CD4-positive, alpha-beta T cell treated with Interleukin-17A for 4 hours (primary cell): Measurements from ENCODE around the gene ATXN7.

Source experiments
- DNase-seq: peaks from one replicate; pipeline ENCODE4 v3.0.0-alpha.2; 2020; ENCODE audit warnings: mixed read lengths

The ATXN7 gene, protein sequence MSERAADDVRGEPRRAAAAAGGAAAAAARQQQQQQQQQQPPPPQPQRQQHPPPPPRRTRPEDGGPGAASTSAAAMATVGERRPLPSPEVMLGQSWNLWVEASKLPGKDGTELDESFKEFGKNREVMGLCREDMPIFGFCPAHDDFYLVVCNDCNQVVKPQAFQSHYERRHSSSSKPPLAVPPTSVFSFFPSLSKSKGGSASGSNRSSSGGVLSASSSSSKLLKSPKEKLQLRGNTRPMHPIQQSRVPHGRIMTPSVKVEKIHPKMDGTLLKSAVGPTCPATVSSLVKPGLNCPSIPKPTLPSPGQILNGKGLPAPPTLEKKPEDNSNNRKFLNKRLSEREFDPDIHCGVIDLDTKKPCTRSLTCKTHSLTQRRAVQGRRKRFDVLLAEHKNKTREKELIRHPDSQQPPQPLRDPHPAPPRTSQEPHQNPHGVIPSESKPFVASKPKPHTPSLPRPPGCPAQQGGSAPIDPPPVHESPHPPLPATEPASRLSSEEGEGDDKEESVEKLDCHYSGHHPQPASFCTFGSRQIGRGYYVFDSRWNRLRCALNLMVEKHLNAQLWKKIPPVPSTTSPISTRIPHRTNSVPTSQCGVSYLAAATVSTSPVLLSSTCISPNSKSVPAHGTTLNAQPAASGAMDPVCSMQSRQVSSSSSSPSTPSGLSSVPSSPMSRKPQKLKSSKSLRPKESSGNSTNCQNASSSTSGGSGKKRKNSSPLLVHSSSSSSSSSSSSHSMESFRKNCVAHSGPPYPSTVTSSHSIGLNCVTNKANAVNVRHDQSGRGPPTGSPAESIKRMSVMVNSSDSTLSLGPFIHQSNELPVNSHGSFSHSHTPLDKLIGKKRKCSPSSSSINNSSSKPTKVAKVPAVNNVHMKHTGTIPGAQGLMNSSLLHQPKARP

GRCh38 chr3:63863150-63864007 is at the start of gene ATXN7, which contains the start of gene THOC7:
Gene ATXN7 (plus strand): TSS chr3:63863867. CDS start chr3:63912599, 48,732 bp downstream.
Gene THOC7 (minus strand): TSS chr3:63863805. CDS start chr3:63863790, 15 bp downstream.
- DNase-seq = peak; percentile 81

- DNase-seq = no peak
Measured at GRCh38 chr3:63814237-63814636, 49.4 kb upstream of the ATXN7 start.

DNA sequence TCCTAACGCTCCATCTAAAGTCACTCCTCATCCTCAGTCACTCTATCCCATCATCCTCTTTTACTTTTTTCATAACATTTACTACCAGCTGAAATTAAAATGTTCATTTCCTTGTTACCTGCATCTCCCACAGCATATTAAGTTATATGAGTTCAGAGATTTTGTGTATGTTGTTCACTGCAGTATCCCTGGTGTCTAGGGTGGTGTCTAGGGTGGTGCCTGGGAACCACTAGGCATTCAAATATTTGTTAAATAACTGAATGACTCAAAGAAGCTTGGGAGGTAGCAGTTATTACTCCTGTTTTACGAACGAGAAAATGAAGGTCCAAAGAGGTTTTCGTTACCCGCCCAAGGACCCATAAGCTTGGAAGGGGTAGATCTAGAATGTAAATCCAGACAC is 46.4 kb upstream of the ATXN7 start:
- DNase-seq = no peak

DNA sequence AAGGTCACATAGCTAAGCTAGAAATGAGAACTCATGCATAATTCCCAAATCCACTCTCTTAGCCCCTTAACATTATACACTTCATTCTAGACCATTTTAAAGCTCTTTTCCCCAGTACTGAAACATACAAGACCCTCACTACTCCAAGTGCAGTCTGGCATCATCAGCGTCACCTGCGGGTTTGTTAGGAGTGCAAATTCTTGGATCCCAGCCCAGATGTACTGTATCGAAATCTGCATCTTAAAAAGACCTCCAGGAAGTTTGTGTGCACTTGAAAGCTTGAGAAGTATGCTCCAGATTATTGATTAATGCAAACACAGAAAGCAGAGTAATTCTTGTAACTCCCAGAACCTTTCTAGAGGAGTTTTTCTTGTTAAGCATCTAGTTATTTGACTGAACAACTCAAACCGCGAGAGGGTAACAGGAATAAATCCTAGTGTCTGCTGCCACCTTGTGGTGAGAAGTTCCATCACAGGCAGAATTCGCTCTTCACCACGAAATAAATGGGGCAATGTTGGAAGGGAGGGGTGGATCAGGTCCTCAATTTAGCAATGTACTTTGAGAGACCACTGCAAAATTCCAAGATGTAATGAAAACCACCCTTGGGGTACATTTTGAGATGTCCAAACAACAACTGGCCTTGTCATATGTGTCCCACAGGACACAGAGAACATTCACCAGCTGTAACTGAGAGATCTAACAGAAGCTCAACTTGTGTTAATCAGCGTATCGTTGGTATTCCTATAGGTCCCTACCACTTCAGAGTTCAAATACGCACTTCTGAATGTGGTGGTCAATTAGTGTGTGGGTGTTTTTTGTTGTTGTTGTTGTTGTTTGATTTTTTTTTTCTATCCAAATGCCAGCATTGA is 45.2 kb upstream of the ATXN7 start:
- DNase-seq = peak; percentile 72

- no peak for DNase-seq
Measured at GRCh38 chr3:63819151-63819398, 44.6 kb upstream of the ATXN7 start, which contains the start of gene C3orf49. Gene C3orf49 (plus strand): TSS chr3:63819299. CDS start chr3:63819472, 173 bp downstream.

DNA sequence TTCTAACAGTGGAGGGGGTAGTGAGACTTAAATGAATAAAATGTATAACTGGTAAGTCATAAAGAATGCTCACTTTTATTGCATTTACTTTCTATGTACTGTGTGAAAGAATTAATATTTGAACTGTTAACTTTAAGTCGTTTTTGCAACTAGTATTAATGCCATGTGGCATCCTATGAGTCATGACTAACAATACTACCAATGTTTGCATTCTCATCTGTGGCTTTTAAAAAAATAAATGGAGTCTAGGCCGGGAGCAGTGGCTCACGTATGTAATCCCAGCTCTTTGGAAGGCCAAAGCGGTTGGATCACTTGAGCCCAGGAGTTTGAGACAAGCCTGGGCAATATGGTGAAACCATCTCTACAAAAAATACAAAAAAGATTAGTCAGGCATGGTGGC is 39.4 kb upstream of the ATXN7 start:
- DNase-seq = no peak

DNA sequence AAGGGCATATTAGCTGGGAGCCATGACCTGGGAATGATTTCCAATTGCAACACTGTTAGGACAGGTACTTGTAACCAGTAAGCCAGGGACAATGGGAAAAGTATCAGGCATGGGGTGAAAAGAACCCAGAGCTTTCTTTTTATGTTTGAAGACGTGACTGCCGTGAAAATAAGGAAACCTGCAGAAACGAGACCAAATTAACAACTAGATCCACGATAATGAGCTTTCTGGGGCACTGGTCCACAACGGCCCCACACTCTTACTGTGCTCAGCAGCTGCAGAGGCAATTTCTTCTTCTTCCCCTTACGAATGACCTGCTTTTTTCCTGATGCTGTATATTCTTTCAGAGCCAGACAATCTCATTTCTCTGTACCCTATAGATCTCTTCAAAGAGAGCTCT is 33.1 kb upstream of the ATXN7 start:
- no peak for DNase-seq

DNA sequence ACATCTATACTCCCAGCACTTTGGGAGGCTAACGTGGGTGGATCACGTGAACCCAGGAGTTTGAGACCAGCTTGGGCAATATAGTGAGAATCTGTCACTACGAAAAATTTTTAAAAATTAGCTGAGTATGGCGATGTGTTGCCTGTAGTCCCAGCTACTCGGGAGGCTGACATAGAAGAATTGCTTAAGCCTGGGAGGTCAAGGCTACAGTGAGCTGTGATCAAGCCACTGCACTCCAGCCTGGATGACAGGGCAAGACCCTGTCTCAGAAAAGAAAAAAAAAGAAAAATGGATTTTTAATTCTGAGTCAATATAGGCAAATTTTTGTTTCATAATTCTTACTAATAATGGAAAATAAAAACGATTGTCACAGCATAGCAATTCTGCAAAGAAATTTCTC is 31.3 kb upstream of the ATXN7 start:
- no peak for DNase-seq

DNA sequence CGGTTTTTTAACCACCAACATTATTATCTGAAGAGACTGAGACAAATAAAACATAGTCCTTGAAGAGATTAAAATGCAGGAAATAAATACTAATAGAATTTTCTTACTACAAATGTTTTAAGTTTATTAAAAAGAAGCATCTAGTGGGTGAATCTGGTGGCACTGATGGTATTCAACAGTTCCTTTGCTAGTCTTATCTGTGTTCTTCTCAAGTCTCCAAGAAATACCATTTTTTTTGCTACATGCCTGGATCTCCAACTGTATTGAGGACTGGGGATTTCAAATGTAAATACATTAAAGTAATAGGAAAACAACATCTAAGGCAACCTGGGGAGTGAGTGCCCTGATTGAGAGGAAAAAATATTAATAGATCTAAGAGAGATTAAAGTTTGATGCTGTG is 22.0 kb upstream of the ATXN7 start:
- DNase-seq = no peak

DNA sequence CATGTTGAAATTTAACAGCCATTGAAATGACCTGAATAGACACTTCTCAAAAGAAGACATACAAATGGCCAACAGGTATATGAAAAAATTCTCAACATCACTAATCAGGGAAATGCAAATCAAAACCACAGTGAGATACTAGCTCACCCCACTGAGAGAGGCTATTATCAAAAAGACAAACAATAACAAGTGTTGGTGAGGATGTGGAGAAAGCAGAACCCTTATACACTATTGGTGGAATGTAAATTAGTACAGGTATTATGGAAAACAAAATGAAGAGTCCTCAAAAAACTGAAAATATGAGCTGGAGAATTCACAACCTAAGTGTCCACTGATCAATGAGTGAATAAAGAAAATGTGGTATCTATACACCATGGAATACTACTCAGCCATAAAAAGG is 21.5 kb upstream of the ATXN7 start:
- no peak for DNase-seq

- DNase-seq = no peak
Measured at GRCh38 chr3:63845215-63845614, 18.5 kb upstream of the ATXN7 start.

DNA sequence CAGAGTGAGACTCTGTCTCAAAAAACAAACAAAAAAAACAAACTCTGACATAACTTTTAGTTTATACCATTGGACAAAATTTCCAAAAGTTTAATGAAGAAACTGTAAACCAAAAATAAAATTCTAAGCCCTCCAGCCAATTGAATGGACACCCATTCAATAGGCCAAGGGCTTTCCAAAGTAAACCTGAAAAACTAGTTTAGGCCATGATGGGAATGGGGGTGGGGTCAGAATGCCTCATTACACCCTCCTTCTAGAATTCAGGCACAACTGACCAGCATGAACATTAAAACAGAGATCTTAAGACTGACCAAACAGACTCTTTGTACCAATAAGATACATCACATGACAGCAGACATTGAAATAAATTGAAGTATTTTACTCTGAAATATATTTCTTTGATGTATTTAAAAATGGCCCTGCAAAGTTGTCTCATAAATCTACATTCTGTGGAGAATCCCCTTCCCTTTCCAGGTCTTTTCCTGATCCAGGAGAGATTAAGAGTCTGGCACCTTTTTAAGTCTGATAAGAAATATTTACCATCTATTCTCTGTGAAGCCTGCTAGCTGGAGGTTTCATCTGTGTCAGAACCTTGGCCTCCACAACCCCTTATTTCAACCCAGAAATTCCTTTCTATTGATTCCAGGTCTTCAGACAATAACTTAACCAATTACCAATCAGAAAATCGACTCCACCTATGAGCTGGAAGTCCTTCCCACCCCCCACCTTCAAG is 15.8 kb upstream of the ATXN7 start:
- no peak for DNase-seq

- no peak for DNase-seq
Measured at GRCh38 chr3:63849175-63849574, 14.5 kb upstream of the ATXN7 start.

DNA sequence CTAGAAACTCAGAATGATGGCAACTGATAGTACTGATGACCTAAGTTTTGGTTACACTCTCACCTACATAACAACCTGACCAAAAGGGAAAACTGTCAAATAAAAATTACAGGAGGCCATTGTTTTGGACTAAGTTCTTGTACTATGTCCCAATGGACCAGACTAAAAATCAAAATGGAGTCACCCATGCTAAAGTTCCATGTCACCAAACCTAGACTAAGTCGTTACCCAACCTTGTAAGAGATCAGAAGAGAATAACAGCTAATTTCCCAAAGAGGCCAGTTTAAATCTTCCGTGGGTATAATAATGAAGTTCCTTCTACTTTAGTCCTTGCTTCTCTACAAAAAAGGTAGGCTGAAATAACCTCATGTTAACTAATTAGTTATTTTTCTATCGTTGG is 12.4 kb upstream of the ATXN7 start:
- no peak for DNase-seq

GRCh38 chr3:63853106-63853505 is 10.6 kb upstream of the ATXN7 start:
- DNase-seq = no peak

GRCh38 chr3:63855333-63855940 is 8.2 kb upstream of the ATXN7 start:
- no peak for DNase-seq

- DNase-seq = no peak
Measured at GRCh38 chr3:63857311-63857710, 6.4 kb upstream of the ATXN7 start.

GRCh38 chr3:63860776-63861175 is 2.9 kb upstream of the ATXN7 start:
- DNase-seq = no peak

DNA sequence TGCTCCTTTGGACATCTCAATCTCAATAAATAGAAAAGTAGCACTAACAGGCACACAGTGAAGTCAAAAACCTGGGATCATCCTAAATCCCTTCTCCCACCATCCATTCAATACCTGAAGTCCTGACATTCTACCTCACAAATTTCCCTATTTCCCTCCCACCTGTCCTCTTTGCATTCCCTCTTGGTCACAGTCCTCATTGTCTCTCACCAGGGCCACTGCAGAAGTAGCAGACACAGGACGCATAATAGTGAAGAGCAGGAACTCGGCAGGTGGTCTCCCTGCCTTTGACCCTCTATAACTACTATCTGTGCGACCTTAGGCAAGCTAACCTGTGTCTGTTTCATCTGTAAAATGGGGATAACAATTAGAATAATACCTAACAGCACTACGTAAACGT is 2.4 kb upstream of the ATXN7 start:
- no peak for DNase-seq

GRCh38 chr3:63862804-63863149 is 890 bp upstream of the ATXN7 start:
- DNase-seq = no peak
